A172 (cell line): Measurements from ENCODE around the gene XYLT1. TPM values are rescaled to one million over a fixed set of nuclear protein-coding genes. Genes with fewer than 3 reads are reported as not detected.

Source experiments
- DNase-seq: peaks from one replicate; pipeline ENCODE4 v3.0.0-alpha.2; 2015; ENCODE audit warnings: low spot score
- total RNA-seq: library from RNA; depleted of rRNA; stranded (reverse); fragments of >200 nt; shearing (Covaris generic); gene quantifications from 2 replicates; pipeline ENCODE4 v1.2.3, GENCODE V29; 2014

The XYLT1 gene
- total RNA-seq, 1 experiment from 2014 or later, result not detected

DNA sequence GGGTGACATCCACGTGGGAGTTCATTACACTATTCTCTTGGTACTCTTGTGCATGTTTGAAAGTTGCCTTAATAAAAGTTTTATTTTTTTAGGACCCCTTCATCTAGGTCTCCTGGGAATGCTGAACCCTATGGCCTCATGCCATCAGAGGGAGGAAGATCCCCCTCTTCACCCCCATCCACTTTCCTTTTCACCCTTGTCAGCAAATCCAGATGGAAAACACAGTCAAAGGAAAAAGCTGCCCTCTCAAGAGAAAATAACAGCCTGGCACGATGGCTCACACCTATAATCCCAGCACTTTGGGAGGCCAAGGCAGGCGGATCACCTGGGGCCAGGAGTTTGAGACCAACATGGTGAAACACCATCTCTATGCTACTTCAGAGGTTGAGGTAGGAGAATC is 274.2 kb downstream of the XYLT1 start:
- no peak for DNase-seq

DNA sequence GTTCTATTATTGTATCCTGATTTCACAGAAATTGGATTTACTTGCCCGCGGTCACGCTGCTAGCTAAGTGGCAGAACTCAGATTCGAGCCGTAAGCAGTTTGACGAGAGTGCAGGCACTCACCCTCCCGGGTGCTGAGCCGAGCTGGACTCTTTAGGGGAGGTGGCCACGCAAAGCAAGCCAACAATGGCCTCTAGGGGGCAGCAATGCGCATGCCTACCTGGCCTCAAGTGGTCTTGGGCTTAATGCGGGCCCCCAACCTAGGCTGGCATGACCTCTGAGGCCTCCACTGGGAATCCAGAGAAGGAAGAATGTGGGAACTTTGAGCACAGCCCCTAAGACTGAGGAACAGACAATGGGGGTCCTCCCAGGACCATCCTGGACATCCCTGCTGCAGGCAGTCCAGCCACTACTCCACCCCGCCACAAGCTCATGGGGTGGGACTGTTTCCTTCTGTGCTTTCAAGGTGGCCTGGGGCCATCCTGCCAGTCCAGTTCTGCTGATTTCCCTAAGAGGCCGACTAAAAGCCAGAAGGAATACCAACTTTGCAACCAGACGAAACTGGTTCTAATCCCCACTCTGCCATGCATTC is 276.5 kb downstream of the XYLT1 start:
- no peak for DNase-seq

DNA sequence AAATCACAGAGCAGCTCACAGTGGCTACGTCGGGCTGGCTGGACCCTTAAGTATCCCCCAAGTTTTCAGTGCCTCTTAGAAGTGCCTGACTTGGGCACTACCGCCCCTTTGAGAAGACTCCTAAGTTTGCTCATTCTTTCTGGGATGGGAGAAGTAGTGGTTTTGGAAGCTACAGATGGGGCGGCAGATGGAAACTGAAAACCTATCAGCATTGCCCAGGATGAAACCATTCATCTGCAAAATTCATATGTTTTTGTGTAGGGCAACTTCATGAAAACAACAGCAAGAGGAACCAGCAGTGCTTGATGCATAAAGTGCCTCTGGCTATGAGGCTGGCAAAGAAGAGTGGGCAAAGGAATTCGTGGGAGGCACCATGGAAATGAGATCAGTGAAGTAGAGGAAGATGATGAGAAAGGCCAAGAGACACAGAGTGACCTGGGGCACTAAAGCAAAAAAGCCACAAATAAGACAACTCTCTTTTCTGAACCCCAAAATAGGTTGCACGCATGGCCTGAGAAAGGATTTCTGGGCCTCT is 277.1 kb downstream of the XYLT1 start:
- no peak for DNase-seq

DNA sequence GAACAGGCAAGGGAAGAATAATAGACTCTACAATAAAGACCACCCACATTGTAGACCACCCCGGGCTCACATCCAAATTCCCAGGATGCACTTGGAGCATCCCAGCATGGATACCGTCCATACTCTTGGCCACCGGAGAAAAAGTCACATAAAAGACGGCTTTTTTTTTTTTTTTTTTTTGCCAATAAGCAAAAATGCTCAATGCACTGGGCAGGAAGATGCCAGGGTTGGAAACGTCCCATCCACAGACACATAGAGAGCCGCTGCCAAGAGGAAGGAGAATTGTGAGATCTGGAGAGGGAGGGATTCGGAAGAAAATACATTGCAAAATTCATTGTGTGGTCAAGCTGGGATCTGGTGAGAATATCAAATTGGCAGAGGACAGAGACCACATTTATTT is 286.7 kb downstream of the XYLT1 start:
- no peak for DNase-seq

DNA sequence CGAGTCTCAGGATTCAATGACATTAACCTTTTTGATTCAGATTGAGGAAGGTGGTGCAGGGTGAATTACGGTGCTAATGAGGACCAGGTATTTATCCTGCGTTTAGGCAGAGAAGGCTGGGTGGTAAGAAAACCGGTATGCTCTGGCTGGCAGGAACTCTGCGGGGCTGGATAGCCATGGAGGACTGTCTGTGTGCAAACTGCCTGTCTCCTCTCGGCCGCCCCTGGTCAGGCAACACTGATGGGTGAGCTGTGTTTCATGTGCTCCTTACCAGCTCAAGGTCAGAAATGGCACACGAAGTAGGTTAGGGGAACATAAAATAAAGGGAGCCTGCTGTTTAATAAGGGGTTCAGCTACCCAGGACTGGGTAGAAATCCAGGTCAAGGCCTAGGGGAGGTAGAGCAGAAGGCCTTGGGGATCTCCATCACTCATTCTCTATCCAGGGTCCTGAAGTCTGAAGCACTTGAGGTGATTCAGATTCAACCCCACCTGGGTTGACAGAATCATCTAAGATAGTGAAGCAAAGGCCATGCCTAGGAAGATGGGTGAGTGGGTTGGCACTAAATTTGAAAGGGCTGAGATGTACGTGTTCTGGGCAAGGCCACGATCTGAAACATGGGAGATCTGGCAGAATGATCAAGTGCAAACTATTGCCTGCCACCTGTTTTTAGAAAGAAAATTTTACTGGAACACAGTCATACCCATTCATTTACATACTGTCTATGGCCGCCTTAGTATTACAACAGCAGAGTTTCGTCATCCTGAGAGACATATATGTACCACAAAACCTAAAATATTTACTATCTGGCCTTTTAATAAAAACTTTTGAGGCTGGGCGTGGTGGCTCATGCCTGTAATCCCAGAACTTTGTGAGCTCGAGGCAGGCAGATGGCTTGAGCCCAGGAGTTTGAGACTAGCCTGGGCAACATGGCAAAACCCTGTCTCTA is 292.5 kb downstream of the XYLT1 start:
- DNase-seq, result no peak

DNA sequence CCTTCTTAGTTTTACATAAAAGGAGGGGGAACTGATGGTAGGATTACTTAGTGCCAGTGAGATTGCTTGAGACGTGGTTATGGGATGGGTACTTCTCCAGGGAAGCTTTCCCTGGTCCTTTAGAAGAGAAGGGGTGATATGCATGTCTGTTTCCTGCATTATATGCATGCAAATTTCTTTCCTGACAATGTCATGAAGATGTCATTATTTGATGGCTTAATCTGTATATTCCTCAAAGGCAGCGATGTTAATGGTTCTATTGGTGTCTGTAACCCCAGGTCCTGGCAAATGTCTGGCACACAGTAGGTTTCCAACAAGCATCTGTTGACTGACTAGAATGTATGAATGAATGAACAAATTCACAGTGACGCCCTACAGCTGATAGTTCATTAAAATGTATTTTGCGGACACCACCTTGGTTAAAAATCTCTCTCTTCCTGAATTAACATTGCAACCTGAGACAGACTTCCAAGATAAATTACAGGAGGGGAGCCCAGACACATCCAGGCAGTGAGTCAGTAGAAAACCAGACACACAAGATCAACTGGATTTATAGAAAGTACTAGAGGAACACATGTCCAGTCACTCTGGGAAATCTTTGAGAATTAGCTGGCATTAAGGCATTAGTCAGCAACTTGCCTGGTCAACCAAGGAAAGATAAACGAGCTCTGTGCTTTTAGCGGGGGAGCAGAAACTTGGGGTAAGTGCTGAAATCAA is 293.4 kb downstream of the XYLT1 start:
- no peak for DNase-seq

DNA sequence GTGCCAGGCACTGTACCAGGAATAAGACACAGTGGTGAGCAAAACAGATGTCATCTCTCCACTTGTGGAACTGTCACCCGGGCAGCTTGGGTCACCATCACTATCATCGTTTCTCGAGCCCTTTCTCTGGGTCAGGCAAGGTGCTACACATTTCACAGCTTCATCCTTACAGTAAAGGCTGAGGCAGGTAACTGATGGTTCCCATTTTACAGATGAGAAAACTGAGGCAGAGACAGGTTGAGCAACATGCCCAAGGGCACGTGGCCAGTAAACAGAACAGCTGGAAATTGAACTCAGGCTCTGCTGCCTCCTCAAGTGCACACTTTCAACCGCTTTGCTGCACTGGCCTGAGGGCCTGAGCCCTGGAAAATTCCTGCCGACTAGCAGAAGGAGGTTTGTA is 294.6 kb downstream of the XYLT1 start:
- no peak for DNase-seq

DNA sequence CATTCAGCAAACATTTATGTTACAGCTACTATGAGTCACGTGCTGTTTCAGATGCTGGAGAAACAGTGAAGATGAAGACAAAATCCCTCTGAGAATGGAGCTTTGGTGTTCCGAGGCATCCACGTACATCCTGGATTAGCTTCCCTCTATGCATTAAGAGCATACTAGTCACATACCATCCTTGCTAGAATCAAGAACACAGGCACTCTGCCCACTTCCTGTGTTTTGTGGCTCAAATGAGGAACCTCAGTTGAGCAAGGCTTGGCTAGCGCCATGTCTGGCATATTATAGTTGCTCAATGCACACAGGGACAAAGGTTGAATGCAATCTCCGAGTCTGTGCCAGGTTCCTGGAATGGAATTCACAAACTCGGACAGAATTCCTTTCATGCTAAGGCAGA is 297.5 kb downstream of the XYLT1 start:
- DNase-seq, result no peak

DNA sequence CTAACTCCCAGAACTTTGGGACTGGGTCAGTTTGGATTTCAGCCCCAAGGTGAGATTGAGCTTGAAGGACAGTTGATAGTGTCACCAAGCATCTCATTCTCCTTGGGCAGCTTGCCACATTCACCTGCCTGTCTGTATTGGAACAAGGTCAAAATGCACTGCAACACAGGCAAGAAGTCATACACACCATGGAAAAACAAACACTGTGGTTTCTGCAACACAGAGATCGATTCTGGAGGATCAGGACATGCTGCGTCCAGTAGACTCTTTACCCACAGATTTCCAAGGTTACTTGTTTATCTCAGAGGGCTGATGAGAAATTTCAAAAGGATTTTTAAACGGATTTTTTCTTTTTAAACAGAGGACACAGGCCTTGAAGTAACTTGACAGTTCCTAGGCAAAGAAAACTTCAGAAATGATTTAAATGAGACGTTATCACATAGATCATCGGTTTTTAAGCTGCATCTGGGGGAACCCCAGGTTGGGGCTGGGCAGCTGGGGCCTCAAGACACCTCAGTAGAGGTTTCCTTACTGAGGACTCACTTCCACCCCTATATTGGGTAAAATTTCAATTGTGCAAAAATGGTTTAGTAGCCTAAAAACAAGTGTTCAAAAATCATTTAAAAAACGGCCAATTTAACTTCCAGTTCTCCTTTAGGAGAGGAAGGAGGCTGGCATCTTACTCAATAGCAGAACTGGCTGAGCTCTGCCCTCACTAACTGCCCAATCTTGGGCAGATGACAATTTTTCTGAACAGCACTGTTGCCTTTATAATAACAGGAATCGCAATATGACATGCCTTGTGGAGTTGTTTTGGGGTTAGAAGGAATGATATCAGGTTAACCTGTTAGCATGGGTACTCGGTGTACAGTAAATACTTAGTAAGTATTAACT is 299.3 kb downstream of the XYLT1 start:
- DNase-seq, result no peak

DNA sequence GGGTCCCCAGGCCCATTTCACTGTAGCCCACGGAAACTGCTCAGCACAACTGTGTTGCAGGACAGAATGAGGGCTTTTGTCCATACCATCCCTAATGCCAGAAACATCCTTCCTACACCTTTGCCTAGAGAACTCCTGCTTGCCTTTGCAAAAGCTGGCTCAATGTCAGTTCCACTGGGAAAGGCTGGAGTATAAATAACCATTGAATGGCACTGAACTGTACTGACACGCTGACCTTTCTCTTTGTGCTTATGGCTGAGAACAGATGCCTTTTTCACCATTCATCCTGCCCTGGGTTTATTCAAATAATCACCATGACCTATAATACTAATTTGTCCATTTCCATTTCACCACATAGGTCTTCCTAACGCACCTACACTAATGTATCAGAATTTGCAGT is 300.3 kb downstream of the XYLT1 start:
- DNase-seq, result no peak

DNA sequence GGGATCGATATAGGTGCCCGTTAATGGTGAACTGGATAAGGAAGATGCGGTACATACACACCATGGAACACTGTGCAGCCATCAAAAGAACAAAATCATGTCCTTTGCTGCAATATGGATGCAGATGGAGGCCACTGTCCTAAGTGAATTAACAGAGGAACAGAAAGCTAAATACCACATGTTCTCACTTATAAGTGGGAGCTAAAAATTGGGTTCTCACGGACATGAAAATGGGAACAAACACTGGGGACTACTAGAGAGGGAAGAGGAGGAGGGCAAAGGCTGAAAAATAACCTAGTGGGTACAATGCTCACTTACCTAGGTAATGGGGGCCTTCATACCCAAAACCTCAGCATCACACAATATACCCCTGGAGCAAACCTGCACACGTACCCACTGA is 302.6 kb downstream of the XYLT1 start:
- DNase-seq, result no peak

DNA sequence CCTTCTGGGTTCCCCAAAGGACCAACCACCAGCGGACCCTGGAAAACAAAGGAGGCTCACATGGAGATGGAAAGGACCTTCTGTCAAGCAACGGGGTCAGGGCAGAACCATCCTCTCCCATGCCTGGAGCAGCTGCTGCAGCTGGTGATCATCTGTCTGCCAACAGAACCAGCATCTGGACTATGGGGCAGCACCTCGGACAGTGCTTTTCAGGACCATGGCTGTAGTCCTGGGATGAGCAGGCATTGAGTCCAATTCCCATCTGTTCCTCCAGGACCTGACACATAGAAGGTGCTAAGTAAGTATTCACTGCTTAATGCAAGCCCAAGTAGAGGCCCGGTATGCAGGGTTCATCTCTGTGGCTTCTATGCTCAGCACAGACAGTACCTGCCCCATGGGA is 304.7 kb downstream of the XYLT1 start:
- no peak for DNase-seq

DNA sequence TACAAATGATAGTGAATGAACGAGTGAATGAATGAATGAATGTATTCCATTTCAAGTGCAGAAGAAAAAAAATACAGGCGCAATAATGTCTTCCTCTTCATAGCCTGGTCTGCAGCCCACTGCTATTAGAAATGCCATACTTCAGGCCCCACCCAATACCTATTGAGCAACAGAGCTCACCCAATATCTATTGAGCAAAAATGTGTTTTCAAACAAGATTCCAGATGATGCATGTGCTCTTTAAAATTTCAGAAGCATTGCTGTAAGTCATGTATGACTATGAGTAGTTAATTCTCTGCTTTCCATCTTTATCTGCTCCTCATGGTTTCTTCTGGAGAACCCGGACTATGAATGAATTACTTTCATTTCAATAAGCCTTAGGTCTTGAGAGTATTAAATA is 308.2 kb downstream of the XYLT1 start:
- no peak for DNase-seq

DNA sequence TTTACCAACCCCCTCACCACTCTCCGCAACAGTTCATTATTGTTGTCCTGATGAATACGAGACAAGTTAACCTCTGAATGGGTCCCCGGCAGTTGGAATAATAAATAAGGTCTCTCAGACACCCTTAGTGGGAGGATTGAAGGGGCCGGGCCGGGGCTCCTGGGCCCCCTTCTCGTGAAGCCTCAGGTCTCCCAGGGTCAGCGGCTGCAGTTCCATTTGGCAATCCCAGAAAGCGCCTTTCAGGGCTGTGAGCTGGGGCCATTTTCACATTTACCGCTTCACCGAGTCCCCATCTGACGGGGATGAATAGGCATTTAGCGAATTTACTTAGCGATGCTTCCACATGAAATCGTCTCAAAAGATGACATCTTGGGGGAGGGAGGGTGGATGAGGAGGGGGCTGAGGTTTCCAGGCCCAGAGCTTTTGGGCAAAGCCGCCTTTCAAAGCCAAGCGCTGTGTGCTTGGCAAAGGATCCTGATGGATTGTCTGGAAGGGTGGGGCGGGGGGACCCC is 309.8 kb downstream of the XYLT1 start:
- no peak for DNase-seq

DNA sequence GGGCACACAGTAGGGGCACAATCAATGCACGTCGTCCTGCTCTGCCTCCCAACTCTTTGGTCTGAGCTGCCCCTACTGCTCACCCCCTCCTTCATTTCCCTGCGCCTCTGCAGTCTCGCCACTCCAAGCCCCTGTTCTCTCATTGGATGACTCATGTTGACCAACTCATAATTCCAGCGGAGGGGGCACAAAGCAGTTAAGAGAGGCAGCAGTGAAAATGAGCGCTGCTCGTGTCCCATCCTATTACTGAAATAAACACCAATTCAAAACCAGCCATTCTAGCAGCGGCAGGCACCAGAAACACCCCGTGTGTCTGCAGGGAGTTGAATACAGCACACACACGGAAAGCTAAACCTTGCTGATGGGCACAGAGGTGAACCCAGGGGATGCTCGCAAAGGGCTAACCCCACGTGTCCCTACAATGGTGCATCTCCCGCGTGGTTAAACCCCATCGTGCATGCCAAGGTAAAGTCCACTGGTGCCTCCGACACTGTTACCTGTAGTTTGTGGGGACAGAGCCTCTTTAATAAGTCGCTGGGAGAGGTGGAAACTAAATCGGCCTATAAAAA is 310.4 kb downstream of the XYLT1 start:
- DNase-seq, result no peak

DNA sequence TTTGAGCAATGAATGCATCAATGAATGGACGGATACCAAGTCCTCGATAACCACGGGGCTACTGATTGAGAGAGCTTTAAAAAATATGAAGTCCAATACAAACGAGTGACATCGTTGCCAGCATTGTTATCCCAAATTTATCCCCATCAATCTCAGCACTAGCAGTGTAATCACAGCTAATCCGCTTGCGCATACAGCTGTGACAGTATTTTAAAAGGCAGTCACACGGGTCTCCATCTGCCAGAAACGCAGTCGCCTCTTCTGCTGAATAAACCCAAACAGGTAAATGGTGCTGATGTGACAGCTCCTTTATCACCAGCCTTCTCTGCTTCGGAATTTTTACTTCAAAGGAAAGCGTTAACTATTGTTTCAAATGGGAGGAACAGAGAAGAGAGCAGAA is 311.1 kb downstream of the XYLT1 start:
- no peak for DNase-seq

DNA sequence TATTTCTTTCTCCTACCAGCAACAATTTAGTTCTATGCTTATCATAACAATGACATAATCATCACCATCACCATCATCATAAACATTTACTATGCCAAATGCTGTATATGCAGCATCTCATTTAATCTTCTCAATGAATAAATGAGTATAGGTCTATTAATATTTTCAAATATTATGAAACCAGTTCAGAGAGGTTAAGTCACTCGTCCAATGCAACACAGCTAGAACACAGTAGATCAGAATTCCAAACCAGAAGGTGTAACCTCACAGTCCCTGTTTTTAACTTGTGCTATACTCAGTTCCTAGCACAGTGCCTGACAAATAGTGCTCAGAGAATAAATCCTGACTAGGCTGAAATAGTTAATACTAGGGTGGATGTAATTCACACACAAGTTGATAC is 314.8 kb downstream of the XYLT1 start:
- no peak for DNase-seq

DNA sequence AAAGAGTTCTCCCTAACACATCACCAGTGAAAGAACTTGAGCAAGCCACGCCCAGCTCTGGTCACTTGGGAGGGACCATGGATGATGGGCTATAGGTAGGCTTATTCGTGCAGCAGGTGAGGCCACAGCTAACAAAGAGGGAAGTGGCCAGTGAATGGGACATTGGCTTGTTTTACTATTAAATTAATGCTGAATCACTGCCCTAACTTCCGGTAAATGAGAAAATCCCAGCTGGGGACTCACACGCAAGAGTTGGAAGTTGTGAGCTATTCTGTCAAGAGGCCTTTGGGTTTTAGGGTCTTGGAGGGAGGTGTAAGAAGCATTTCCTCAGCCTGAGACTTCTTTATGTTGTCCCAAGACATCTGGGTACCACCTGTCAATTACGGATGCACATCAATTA is 315.3 kb downstream of the XYLT1 start:
- DNase-seq, result no peak

DNA sequence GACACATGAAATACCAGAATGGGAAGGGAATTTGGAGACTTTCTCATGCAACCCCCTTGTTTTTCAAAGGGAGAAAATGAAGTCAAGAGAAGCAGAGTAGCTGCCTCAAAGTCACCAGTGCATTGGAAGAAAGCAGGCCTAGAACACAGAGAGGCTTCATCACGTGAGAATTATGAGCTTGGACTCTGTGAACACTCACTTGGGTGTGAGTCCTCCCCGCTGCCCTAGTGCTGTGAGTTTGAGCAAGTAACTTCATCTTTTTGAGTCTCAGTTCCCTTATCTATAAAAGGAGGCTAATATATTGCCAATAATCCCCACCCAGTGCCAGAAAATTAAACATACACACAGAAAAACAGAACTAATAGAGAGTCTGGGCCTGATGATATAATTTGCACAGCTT is 315.8 kb downstream of the XYLT1 start:
- DNase-seq, result no peak

DNA sequence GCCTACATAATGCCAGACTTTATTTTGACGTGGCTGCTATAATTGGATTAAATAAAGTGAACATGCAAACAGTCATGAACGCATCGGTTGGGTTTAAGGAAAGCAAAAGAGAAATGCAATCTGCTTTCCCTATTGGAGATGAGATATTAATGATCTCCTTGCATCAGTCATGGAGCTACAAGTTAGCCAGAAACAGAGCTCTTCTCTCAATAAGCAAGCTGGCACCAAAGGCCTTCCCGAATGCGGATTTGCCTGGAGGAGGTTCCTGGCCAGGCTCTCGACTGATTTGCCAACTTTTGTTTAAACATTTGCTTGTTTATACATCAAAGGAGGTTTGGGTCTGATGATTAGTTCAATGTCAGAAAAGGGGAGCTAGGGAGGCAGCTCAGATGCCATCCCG is 318.4 kb downstream of the XYLT1 start:
- DNase-seq, result no peak

DNA sequence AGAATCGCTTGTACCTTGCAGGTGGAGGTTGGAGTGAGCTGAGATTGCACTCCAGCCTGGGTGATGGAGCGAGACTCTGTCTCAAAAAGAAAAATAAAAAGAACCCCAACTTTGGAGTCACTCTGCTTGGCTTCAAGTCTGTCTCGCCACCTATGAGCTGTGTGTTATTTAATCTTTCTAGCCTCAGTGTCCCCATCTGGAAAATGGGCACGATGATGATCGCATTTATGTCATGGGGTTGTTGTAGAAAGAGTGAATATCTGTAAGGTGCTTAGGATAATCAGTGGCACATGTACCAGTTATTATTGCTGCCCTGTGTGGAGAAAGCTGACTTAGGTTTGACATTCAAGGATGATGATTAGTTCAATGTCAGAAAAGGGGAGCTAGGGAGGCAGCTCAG is 319.4 kb downstream of the XYLT1 start:
- DNase-seq, result no peak
